HEK293T (cell line): ENCODE measurements around the gene BBS9.

Experiments used
- PKNOX1 ChIP-seq: fragments of 450-650 bp; IDR thresholded peaks from 2 replicates; pipeline ENCODE4 v1.6.1; 2016
- SP1 ChIP-seq: fragments of 450-650 bp; IDR thresholded peaks from 2 replicates; pipeline ENCODE4 v1.6.1; 2017
- TARDBP ChIP-seq: fragments of 450-650 bp; IDR thresholded peaks from 2 replicates; pipeline ENCODE4 v1.6.1; 2016

- TF ChIP-seq SP1 = no peak
- TF ChIP-seq PKNOX1 = no peak
- no peak for TF ChIP-seq TARDBP
Observed at GRCh38 chr7:33276729-33277128, 147.4 kb downstream of the BBS9 start.
